Stimulated activated CD8-positive, alpha-beta memory T cell treated with anti-CD3 and anti-CD28 coated beads, Interleukin-2, amount 100 ng/mL, for 1 hour (primary cell): Measurements from ENCODE around the gene TRAPPC10.
A peak's percentile ranks its signal among the peaks of the same experiment; 100 is the strongest.

ENCODE experiments used
- DNase-seq, 2 donors: peaks; one replicate each; pipeline ENCODE4 v3.0.0-alpha.2; 2020; ENCODE audit warnings: low read depth in 2 of 2

Gene TRAPPC10, protein sequence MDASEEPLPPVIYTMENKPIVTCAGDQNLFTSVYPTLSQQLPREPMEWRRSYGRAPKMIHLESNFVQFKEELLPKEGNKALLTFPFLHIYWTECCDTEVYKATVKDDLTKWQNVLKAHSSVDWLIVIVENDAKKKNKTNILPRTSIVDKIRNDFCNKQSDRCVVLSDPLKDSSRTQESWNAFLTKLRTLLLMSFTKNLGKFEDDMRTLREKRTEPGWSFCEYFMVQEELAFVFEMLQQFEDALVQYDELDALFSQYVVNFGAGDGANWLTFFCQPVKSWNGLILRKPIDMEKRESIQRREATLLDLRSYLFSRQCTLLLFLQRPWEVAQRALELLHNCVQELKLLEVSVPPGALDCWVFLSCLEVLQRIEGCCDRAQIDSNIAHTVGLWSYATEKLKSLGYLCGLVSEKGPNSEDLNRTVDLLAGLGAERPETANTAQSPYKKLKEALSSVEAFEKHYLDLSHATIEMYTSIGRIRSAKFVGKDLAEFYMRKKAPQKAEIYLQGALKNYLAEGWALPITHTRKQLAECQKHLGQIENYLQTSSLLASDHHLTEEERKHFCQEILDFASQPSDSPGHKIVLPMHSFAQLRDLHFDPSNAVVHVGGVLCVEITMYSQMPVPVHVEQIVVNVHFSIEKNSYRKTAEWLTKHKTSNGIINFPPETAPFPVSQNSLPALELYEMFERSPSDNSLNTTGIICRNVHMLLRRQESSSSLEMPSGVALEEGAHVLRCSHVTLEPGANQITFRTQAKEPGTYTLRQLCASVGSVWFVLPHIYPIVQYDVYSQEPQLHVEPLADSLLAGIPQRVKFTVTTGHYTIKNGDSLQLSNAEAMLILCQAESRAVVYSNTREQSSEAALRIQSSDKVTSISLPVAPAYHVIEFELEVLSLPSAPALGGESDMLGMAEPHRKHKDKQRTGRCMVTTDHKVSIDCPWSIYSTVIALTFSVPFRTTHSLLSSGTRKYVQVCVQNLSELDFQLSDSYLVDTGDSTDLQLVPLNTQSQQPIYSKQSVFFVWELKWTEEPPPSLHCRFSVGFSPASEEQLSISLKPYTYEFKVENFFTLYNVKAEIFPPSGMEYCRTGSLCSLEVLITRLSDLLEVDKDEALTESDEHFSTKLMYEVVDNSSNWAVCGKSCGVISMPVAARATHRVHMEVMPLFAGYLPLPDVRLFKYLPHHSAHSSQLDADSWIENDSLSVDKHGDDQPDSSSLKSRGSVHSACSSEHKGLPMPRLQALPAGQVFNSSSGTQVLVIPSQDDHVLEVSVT

GRCh38 chr21:44011579-44012473, at the start of gene TRAPPC10:
Gene TRAPPC10 (plus strand): TSS chr21:44012309. CDS start chr21:44012494, 185 bp downstream.
- DNase-seq, result peak; percentile 50 to 62

DNA sequence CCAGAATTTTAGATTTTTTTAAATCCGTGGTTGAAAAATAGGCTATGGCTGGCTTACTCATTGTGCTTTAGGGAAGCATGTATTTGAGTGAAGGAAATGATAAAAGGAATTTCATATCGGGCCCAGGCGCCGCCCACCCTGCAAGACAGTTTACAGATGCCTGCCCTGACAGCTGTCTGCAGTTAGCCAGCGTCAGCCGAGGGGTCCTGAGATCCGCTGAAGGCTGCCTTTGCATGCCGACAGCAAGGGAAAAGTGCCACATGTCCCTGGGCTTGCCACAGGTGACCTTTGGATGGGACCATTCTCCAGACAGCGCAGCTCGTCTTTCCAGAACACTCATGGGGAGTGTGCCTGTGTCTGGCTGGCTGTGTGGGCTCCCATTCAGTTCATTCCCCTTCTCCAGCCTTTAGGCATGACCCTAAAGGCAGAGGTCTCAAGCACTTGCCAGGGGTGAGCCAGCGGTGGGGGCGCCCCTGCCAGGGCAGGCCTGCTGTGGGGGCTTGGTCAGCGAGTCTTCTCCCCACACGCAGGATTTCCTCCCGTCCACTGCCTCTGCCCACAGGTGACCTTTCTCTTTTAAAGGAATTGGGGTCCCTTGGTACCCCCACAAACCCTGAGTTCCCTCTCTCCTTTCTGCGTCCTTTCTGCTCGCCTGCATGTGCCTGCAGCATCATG, 46.1 kb upstream of the TRAPPC10 start:
- no peak for DNase-seq

DNA sequence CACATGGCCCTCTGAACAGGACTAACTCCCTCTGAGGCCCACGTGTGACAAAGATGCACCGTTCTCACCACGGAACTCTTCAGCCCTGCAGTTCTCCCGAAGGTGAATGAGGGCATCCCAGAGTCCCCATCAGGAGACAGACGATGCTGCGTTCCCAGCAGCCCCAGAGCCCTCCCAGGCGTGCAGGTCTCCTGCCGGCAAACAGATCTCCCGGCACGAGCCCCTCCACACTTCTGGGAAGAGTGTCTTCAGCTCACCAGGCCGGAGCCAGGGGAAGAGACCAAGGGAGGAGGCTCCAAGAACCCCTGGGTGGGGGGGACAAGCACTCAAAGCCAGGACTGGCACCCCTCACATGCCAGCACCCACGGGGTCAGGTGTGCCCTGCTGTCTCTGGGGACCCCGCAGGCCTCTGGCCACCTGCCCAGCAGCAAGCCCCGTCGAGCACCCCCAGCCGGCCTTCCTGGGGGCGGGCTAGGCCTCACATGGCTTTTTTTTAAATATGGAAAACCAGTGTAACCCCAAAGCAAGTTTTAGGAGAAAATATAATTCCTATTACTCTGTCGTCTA, 45.1 kb upstream of the TRAPPC10 start:
- no peak for DNase-seq

GRCh38 chr21:43967981-43968380, 44.1 kb upstream of the TRAPPC10 start:
- no peak for DNase-seq

- no peak for DNase-seq
Measured at GRCh38 chr21:43968410-43969114, 43.5 kb upstream of the TRAPPC10 start.

DNA sequence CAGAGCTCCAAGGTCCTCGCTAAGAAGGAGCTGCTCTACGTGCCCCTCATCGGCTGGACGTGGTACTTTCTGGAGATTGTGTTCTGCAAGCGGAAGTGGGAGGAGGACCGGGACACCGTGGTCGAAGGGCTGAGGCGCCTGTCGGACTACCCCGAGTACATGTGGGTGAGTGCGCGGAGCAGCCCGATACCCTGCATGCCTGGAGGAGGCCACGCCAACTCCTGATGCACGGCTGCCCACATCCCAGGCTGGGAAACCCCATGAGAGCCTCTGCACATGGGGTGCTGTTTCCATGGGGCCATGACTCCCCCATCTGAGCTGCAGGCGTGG, 43.0 kb upstream of the TRAPPC10 start:
- no peak for DNase-seq

DNA sequence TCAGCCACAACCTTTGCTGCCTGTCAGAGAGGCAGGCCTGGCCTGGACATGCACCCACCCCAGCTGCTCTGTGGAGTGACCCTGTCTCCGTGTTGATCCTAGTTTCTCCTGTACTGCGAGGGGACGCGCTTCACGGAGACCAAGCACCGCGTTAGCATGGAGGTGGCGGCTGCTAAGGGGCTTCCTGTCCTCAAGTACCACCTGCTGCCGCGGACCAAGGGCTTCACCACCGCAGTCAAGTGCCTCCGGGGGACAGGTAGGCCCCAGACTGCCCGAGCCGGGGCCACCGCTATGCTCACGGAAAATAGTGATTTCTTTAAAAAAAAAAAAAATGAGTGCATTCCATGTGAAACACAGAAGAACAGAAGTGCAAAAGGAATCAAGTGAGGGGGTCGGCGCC, 41.6 kb upstream of the TRAPPC10 start:
- DNase-seq, result no peak

GRCh38 chr21:43971201-43971991, 40.7 kb upstream of the TRAPPC10 start:
- no peak for DNase-seq

DNA sequence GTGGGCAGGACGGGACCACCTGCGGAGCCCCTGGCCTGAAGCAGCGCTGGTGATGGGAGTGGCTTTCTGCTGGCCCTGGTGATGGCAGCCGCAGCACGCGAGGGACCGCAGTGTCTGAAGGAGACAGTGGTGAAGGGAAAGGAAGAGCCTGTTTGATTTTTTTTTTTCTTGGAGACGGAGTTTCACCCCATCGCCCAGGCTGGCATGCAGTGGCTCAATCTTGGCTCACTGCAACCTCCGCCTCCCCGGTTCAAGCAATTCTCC, 40.2 kb upstream of the TRAPPC10 start:
- DNase-seq, result no peak

DNA sequence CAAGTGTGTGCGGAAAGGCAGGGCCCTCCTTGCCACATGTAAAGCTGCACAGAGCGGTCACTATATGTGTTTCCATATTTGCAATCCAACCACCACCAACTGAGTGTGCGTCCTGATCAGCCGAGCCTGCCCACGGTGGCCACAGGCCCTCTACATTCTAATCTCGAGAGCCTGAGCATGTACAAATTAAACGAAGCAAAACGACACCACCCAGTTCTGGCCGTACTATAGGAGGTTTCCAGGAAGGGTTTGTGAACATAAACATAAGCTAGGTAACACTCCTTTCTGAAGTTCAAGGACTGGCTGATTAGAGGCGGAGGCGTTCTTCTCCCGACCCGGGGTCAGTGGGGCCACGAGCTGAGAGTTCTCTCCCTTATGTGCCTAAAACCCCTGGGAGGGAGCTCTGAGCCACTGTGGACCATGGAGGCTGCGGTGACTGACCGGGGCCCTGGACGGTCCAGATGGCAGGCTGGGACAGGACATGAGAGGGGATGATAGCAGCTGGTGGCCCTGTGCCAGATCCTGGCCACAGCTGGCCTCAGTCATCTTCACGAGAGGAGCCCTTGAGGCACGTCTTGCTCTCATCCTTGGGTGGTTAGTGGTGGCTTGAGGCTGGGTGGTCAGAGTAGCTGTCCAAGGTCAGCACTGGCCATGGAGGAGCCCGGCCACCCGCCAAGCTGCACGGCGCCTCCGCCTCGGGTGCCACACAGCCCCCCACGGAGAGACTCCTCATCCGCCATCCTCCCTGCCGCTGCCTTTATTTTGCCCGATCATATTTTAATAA, 39.1 kb upstream of the TRAPPC10 start:
- DNase-seq, result no peak

DNA sequence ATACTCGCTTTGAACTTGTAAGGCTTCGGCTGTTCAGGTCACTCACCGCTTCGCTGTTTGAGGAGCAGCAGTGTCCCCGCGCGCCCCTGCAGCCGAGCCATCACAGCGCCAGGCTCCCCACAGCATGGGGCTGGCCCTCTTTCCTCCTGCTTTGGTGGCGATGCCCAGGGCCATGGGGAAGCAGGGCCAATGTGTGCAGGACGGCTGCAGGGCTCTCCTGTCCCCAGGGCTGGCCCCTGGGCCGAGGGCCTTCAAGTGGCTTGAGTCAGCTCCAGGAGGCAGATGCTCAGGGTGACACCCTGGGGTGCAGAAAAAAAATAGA, 38.5 kb upstream of the TRAPPC10 start:
- DNase-seq, result no peak

- no peak for DNase-seq
Measured at GRCh38 chr21:43974791-43975468, 37.2 kb upstream of the TRAPPC10 start.

DNA sequence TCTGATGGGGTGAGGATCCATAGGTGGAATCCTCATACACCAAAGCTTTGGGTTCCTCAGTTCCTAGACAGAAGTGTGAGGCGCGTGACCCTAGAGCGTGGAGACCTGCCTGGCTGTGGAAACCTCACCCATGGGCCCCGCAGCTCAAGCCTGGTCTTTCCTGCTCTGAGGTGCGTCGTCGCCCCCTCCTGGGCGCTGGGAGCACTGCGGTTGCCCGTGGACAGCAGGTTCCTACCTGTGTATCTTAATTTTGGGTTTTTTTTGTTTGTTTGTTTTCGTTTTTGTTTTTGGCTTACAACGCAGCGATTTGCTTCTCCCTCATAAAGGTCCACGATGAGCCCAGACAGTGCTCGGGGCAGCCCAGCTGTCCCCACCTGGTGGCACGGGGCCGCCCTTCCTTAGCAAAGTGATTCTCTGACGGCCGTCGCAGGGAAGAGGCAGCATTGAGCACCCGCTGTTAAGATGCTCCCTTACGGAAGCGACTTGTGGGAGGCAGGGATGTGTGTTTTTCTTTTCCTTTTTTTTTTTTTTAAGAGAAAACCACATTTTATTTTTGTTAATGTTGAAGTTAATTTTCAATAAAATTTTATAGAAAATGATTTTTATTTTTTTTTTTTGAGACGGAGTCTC, 36.5 kb upstream of the TRAPPC10 start:
- peak; percentile 55 to 62 for DNase-seq

GRCh38 chr21:43976661-43977060, 35.4 kb upstream of the TRAPPC10 start:
- no peak for DNase-seq

- DNase-seq, result no peak
Measured at GRCh38 chr21:43978060-43978459, 34.0 kb upstream of the TRAPPC10 start.

DNA sequence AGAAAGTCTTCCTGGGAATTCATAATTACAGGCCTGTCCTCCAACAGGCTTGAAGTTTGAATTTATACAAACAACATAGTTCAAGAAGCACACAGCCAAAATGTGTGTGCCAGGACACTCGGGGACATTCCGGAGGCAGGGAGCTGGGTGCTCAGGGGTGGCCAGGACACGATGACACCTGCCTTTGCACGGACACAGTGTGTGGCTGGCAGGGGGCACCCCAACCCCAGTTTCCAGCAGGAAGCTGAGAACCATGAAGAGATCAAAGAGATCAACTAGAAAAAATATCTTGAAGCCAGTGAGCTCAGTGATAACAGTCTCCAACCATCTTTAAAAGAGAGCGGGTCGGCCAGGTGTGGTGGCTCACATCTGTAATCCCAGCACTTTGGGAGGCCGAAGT, 32.5 kb upstream of the TRAPPC10 start:
- DNase-seq, result no peak

- no peak for DNase-seq
Measured at GRCh38 chr21:43981151-43981870, 30.8 kb upstream of the TRAPPC10 start.
